OCI-LY1 (cell line): Measurements from ENCODE around the gene HDC.

ENCODE experiments used
- H2AFZ ChIP-seq: fragments of 200-600 bp; sonication (generic), shearing (Covaris generic); 2 replicates; pipeline ENCODE4 v1.6.0; 2014; ENCODE audit warnings: antibody characterized with exemption, mild to moderate bottlenecking, low read length
- H3F3A ChIP-seq: fragments of 200-600 bp; sonication (generic), shearing (Covaris generic); 2 replicates; pipeline ENCODE4 v1.6.0; 2014; ENCODE audit warnings: mild to moderate bottlenecking, antibody characterized with exemption, low read length, moderate library complexity; ENCODE audit not compliant: insufficient read depth
- H3K27ac ChIP-seq: fragments of 200-600 bp; sonication (generic); 2 replicates; pipeline ENCODE4 v1.5.1; 2014; ENCODE audit warnings: low read length, mixed run types, mild to moderate bottlenecking, low read depth; ENCODE audit not compliant: poor library complexity, severe bottlenecking
- H3K27me3 ChIP-seq: fragments of 200-600 bp; sonication (generic); 2 replicates; pipeline ENCODE4 v1.6.0; 2014; ENCODE audit warnings: antibody characterized with exemption, mild to moderate bottlenecking, low read length, moderate library complexity; ENCODE audit not compliant: insufficient read depth
- H3K36me3 ChIP-seq: fragments of 200-600 bp; sonication (generic); 2 replicates; pipeline ENCODE4 v1.6.1; 2014; ENCODE audit warnings: mild to moderate bottlenecking, antibody characterized with exemption, low read length, moderate library complexity, mixed read lengths; ENCODE audit not compliant: insufficient read depth
- H3K4me1 ChIP-seq: fragments of 200-600 bp; sonication (generic); 2 replicates; pipeline ENCODE4 v1.5.1; 2014; ENCODE audit warnings: mild to moderate bottlenecking, low read length, moderate library complexity; ENCODE audit not compliant: insufficient read depth, severe bottlenecking
- H3K4me2 ChIP-seq: fragments of 200-600 bp; sonication (generic), shearing (Covaris generic); 2 replicates; pipeline ENCODE4 v1.6.1; 2014; ENCODE audit warnings: low read length
- H3K4me3 ChIP-seq: fragments of 200-600 bp; sonication (generic); 2 replicates; pipeline ENCODE4 v1.5.1; 2014; ENCODE audit warnings: low read length, low read depth, mild to moderate bottlenecking, mixed read lengths; ENCODE audit not compliant: poor library complexity, severe bottlenecking
- H3K79me2 ChIP-seq: fragments of 200-600 bp; shearing (Covaris generic); 2 replicates; pipeline ENCODE4 v1.6.1; 2016; ENCODE audit warnings: mixed run types, low read length, mixed read lengths; ENCODE audit not compliant: insufficient read depth
- H3K9ac ChIP-seq: fragments of 200-600 bp; sonication (generic), shearing (Covaris generic); 2 replicates; pipeline ENCODE4 v1.6.1; 2014; ENCODE audit warnings: mild to moderate bottlenecking, low read length, mixed read lengths
- H3K9me2 ChIP-seq: fragments of 200-600 bp; sonication (generic), shearing (Covaris generic); 2 replicates; pipeline ENCODE4 v1.6.1; 2014; ENCODE audit warnings: low read depth, mild to moderate bottlenecking, low read length, mixed read lengths
- H3K9me3 ChIP-seq: fragments of 200-600 bp; shearing (Covaris generic); 2 replicates; pipeline ENCODE4 v1.6.1; 2014; ENCODE audit warnings: low read length, mixed read lengths
- H4K20me1 ChIP-seq: fragments of 200-600 bp; sonication (generic), shearing (Covaris generic); 2 replicates; pipeline ENCODE4 v1.6.0; 2016; ENCODE audit warnings: mild to moderate bottlenecking, low read length; ENCODE audit not compliant: insufficient read depth
- CTCF ChIP-seq: fragments of 200-600 bp; sonication (generic), shearing (Covaris generic); IDR thresholded peaks from 2 replicates; pipeline ENCODE4 v1.5.1; 2017; ENCODE audit warnings: mild to moderate bottlenecking, antibody characterized with exemption, low read length, moderate library complexity, mixed read lengths
- EZH2 ChIP-seq: fragments of 200-600 bp; sonication (generic), shearing (Covaris generic); IDR thresholded peaks from 2 replicates; pipeline ENCODE4 v1.8.0; 2017; ENCODE audit warnings: borderline replicate concordance, mixed run types, mild to moderate bottlenecking, antibody characterized with exemption, low read length, moderate library complexity, mixed read lengths

The HDC gene

DNA sequence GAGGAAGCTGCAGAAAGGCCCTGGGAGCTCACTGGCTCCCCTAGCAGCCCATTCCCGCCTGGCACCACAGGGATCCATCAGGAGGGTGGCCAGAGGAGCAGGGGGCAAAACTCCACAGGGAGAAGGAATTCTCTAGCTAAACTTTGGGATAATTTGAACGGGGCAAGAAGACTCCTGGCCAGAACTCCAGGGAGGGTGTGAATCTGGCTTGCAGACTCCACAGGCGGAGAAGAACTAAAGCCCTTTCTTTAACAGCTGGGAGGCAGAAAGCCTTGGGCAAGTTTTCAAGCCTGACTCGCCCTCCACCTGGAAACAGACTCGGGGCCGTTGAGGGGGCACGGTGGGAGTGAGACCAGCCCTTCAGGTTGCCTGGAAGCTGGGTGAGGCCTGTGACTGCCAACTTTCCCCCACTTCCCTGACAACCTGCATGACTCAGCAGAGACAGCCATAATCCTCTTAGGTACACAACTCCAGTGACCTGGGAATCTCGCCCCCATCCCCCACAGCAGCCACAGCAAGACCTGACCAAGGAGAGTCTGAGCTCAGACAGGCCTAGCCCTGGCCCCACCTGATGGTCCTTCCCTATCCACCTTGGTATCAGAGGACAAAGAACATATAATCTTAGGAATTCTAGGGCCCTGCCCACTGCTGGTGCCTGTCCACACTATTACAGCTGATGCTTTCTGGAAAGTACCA is 54.9 kb downstream of the HDC start:
- no peak overlapping the region for H3K27ac ChIP-seq

DNA sequence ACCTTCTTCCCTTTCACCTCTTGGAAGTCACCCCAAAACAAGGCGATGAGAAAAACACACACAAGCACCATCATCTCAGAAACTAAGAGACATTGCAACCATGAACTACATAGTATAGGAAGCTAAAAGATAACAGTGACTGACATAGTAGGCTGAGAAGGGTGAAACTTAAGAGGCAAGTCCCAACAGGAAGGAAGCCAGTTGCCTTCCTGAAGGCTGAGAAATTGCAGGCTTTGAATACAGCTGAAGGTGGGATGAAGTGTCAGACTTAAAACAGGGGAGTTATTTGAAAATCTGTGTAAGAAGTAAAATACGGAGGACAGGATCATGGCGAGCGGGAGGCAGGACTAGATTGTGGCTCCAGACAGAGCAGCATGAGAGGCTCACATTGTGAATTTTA is 55.7 kb downstream of the HDC start:
- Histone ChIP-seq H3K79me2 (no peaks in the 10 kb centered on the region), H3K9me2 (no peaks in the 10 kb centered on the region), H3K27ac (no peak overlapping the region), H3K4me2 (no peak overlapping the region), H3K9me3 (no peaks in the 10 kb centered on the region), H3K9ac (no peak overlapping the region), H3K4me3 (no peak overlapping the region), H2AFZ (no peak overlapping the region), H3K27me3 (no peaks in the 10 kb centered on the region), H3K36me3 (no peaks in the 10 kb centered on the region), H3K4me1 (no peaks in the 10 kb centered on the region), H3F3A (no peaks in the 10 kb centered on the region), H4K20me1 (no peaks in the 10 kb centered on the region)
- TF ChIP-seq EZH2 = no peak
- TF ChIP-seq CTCF = no peak

More for the DNA sequence above, 54.9 kb downstream of the HDC start:
- Histone ChIP-seq H3K4me2 (no peak overlapping the region), H3K9me2 (no peaks in the 10 kb centered on the region), H3K9ac (no peak overlapping the region), H4K20me1 (no peaks in the 10 kb centered on the region), H3K4me1 (no peaks in the 10 kb centered on the region), H3K4me3 (no peak overlapping the region), H3K9me3 (no peaks in the 10 kb centered on the region), H3K27me3 (no peaks in the 10 kb centered on the region), H3F3A (no peaks in the 10 kb centered on the region), H3K36me3 (no peaks in the 10 kb centered on the region), H3K79me2 (no peaks in the 10 kb centered on the region), H2AFZ (no peak overlapping the region)
- TF ChIP-seq EZH2 (no peak), CTCF (no peak)

GRCh38 chr15:50206020-50206419 is 59.5 kb downstream of the HDC start:
- H2AFZ ChIP-seq = no peak overlapping the region
- no peaks in the 10 kb centered on the region for H3F3A ChIP-seq
- H3K4me3 ChIP-seq = no peak overlapping the region
- H3K9me2 ChIP-seq = no peaks in the 10 kb centered on the region
- H3K9me3 ChIP-seq = no peaks in the 10 kb centered on the region
- no peak overlapping the region for H3K27ac ChIP-seq
- no peaks in the 10 kb centered on the region for H3K4me1 ChIP-seq
- no peaks in the 10 kb centered on the region for H3K27me3 ChIP-seq
- H3K36me3 ChIP-seq = no peaks in the 10 kb centered on the region
- TF ChIP-seq EZH2 = no peak
- no peak for TF ChIP-seq CTCF
- H4K20me1 ChIP-seq = no peaks in the 10 kb centered on the region
- H3K9ac ChIP-seq = no peak overlapping the region
- H3K4me2 ChIP-seq = no peak overlapping the region
- H3K79me2 ChIP-seq = no peaks in the 10 kb centered on the region
